ENCODE data around the gene GRAMD1B. TPM values are rescaled to one million over a fixed set of nuclear protein-coding genes. Genes with fewer than 3 reads are reported as not detected.

The GRAMD1B gene
- total RNA-seq, 1 experiment from 2014 or later, result 12.7 TPM

GRCh38 chr11:123406441-123407129 lies 23.5 kb upstream of the GRAMD1B start (continued):
- TF ChIP-seq, protein P1, sequence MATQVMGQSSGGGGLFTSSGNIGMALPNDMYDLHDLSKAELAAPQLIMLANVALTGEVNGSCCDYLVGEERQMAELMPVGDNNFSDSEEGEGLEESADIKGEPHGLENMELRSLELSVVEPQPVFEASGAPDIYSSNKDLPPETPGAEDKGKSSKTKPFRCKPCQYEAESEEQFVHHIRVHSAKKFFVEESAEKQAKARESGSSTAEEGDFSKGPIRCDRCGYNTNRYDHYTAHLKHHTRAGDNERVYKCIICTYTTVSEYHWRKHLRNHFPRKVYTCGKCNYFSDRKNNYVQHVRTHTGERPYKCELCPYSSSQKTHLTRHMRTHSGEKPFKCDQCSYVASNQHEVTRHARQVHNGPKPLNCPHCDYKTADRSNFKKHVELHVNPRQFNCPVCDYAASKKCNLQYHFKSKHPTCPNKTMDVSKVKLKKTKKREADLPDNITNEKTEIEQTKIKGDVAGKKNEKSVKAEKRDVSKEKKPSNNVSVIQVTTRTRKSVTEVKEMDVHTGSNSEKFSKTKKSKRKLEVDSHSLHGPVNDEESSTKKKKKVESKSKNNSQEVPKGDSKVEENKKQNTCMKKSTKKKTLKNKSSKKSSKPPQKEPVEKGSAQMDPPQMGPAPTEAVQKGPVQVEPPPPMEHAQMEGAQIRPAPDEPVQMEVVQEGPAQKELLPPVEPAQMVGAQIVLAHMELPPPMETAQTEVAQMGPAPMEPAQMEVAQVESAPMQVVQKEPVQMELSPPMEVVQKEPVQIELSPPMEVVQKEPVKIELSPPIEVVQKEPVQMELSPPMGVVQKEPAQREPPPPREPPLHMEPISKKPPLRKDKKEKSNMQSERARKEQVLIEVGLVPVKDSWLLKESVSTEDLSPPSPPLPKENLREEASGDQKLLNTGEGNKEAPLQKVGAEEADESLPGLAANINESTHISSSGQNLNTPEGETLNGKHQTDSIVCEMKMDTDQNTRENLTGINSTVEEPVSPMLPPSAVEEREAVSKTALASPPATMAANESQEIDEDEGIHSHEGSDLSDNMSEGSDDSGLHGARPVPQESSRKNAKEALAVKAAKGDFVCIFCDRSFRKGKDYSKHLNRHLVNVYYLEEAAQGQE (IDR thresholded peaks at IDR 0.05; ENCODE audit: low read depth), result no peak
- TF ChIP-seq SP1 (IDR thresholded peaks at IDR 0.05; ENCODE audit: low read depth) (no peak), JUND (IDR thresholded peaks at IDR 0.05) (no peak), YY1 (IDR thresholded peaks at IDR 0.05; ENCODE audit: extremely low read depth, insufficient replicate concordance, low read depth, low read length) (no peak), CBX3 (IDR thresholded peaks at IDR 0.05; ENCODE audit: low read depth) (no peak), ATF3 (IDR thresholded peaks at IDR 0.05) (no peak)

- Histone ChIP-seq H3K36me3 (ENCODE audit: control insufficient read depth in 1 of 2, insufficient read depth in 2 of 2, low read length in 2 of 2) (no peaks in the 10 kb centered on the region), H3K9me3 (ENCODE audit: control insufficient read depth in 1 of 2, insufficient read depth in 1 of 2, low read depth in 1 of 2, low read length in 2 of 2) (no peaks in the 10 kb centered on the region), H3K9me2 (ENCODE audit: insufficient read depth) (no peaks in the 10 kb centered on the region), H3K4me3 (replicated peaks in 1 of 2; ENCODE audit: low read depth in 1 of 2, low read length in 2 of 2) (no peak overlapping the region), H3K9ac (ENCODE audit: low read length) (no peak overlapping the region), H3K79me2 (ENCODE audit: insufficient read depth, low read length) (no peaks in the 10 kb centered on the region), H3K4me1 (ENCODE audit: control insufficient read depth in 1 of 2, insufficient read depth in 2 of 2, low read length in 2 of 2) (no peaks in the 10 kb centered on the region), H3K27me3 (ENCODE audit: insufficient read depth, low read length) (0 out of 2 replicates have a peak, but pooled peaks cover 9% of the 10 kb centered on the region), H2AFZ (ENCODE audit: low read depth, low read length, poor library complexity, severe bottlenecking) (no peak overlapping the region), H3K27ac (ENCODE audit: low read depth, low read length) (no peak overlapping the region), H3K4me2 (ENCODE audit: low read length) (0 out of 2 replicates have a peak overlapping the region, but pooled peaks have one; percentile 11), H4K20me1 (ENCODE audit: insufficient read depth) (no peaks in the 10 kb centered on the region)
- BruUV-seq (replicated peaks), result no TSS peak
- ATAC-seq (peak; percentile 97), DNase-seq (ENCODE audit: low read depth, low spot score) (peak; percentile 74)
- ChIA-PET RAD21 (ENCODE audit: low non-redundant PET in 1 of 2, low total read pairs in 2 of 2, uncharacterized antibody in 2 of 2, unreplicated experiment in 2 of 2) (interaction anchor here (0.6 to 3.1 kb wide), 12 partner anchors 54 to 288 kb away, joined by 3 to 23 read pairs (median 3); no protein-coding TSS in a partner anchor), POLR2A (interaction anchor here (1.1 to 1.3 kb wide), 4 partner anchors 40 to 71 kb away, joined by 3 to 5 read pairs (median 4); no protein-coding TSS in a partner anchor), CTCF (interaction anchor here (0.6 to 7.4 kb wide), 34 partner anchors 9 to 386 kb away, joined by 3 to 203 read pairs (median 4); no protein-coding TSS in a partner anchor)
- intact Hi-C loops (cut with micrococcal nuclease), result loop anchor here (1.0 to 5.0 kb wide), 3 partner anchors 71 to 171 kb away; no protein-coding TSS in a partner anchor
- peak; percentile 95 for TF ChIP-seq RAD21 (IDR thresholded peaks at IDR 0.05; ENCODE audit: low read depth)
- no peak for TF ChIP-seq SIN3A (IDR thresholded peaks at IDR 0.05; ENCODE audit: low read depth)
- peak; percentile 63 for TF ChIP-seq YY1 (IDR thresholded peaks at IDR 0.05; ENCODE audit: extremely low read depth, insufficient replicate concordance, low read depth, low read length)
- no peak for TF ChIP-seq SRF (IDR thresholded peaks at IDR 0.05; ENCODE audit: low read depth)
- no peak for TF ChIP-seq JUND (IDR thresholded peaks at IDR 0.05)
- no peak for TF ChIP-seq ZNF274 (IDR thresholded peaks at IDR 0.05; ENCODE audit: low read depth, low read length)
- no peak for TF ChIP-seq ATF3 (IDR thresholded peaks at IDR 0.05)
- TF ChIP-seq CTCF (IDR thresholded peaks at IDR 0.05 in 2 of 3, conservative IDR thresholded peaks at IDR 0.05 in 1 of 3; ENCODE audit: borderline replicate concordance in 1 of 3, insufficient read depth in 1 of 3, low read depth in 2 of 3, low read length in 2 of 3), result peak; percentile 85 to 95 (median 88)
- no peak for TF ChIP-seq EGR1 (IDR thresholded peaks at IDR 0.05; ENCODE audit: low read depth)
- no peak for TF ChIP-seq EZH2 (IDR thresholded peaks at IDR 0.05)
- no peak for TF ChIP-seq FOSL1 (IDR thresholded peaks at IDR 0.05; ENCODE audit: low read depth)
Measured at GRCh38 chr11:123407130-123407995, 22.7 kb upstream of the GRAMD1B start.
